Measurements from ENCODE around the gene RPL19. TPM values are rescaled to one million over a fixed set of nuclear protein-coding genes. Genes with fewer than 3 reads are reported as not detected.
A peak's percentile ranks its signal among the peaks of the same experiment; 100 is the strongest.
"Not testable (repeated sequence)": the region's sequence is repeated elsewhere in the genome, so short reads cannot be mapped to it uniquely, and the experiment has no call there.

Gene RPL19
- total RNA-seq (2014; rRNA removed; shearing (Covaris generic)) = 2,153 and 2,499 TPM in 2 replicates

DNA sequence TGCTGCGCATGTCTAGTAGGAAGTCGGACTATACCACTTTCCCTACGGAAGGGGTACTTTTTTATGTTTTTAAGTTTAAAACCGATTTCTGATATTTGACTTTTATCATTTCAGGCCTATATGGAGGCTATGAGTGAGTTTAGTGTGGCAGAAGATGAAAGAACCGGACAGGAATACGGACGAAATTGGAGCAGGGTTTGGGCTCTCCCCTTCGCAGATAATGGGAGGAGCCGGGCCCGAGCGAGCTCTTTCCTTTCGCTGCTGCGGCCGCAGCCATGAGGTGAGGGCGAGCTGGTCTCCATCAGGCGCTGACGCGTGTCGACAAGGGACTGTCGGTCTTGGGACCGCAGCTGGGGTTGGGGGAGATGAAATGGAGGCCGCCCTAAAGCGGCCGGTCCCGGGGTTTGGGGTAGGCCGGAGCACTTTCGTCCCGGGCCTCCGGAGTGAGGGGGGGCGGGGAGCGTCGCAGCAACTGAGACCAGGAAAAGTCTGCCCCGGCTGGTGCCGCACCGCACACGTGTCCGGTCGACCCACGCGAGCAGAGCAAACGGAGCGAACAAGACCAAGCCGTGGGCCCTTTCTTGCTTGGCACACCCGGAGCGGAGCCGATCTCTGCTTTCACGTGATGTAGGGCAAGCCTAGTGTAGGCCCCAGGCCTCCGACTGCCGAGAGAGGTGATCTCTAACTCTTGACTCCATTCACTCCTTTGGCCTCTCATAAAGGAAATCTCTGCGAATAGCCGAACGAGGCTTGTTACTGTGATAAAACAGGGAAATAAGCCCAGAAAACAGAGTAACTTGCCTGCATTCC lies at the start of gene RPL19:
TSS of gene RPL19 (plus strand) at position 214 of the 810 bp plus-strand sequence. CDS start at position 276, 62 bp downstream.
- peak; percentile 62 for DNase-seq (ENCODE audit: low read depth)

DNA sequence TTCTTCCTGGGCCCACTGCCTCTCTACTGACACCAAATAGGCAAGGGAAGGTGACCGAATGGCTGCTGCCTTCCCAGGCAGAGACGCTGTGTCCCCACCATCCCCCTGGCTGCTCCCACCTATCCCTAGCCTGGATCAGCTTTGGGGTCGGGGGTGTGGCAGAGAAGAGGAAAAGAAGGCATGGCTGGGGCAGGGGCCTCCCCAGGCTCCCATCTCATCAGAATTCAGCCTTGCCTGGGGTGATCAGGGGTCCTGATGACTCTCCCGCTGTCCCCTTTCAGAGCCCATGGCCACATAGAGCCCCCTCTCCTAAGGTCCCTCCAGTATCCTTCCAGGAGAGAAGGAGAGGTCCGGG lies 49.3 kb upstream of the RPL19 start:
- no peak for DNase-seq (ENCODE audit: low read depth)

DNA sequence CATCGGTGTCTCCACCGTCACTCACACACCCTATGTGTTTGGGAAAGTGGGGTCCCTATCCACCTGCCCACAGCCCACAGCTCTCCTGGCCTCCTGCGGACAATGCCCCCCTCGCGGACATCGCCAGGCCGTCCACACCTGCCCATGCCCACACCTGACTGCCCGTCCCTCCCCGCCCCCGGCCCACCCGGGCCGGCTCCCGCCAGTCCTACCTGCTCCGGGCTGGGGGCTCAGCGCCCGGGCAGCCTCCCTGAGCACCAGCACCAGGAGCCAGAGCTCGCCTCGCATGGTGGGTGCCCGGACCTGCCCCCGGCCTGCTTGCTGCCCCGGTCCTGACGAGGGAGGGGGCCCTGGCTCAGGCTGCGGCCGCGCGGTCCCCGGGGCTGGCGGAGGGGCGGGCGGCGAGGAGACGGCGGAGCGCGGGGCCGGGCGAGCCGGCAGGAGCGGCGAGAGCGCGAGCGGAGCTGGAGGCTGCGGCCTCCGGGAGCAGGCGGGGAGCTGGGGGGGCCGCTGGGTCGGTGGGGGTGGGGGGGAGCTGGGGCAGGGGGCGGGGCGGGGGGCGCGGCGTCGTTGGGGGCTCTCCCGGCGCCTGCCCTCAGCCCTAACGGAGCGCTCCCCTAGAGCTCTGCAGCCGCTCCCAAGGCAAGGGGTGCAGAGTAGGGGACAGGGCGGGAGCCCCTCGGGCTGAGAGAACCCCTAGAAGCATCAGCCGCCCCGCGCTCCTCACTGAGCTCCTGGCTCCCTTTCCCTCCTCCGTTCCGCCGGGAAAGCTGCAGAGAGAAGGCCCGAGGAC lies 48.7 kb upstream of the RPL19 start, which contains the start of gene PLXDC1:
TSS of gene PLXDC1 (minus strand) at position 488 of the 793 bp plus-strand sequence. CDS start at position 288, 200 bp downstream.
- DNase-seq (ENCODE audit: low read depth) = no peak

DNA sequence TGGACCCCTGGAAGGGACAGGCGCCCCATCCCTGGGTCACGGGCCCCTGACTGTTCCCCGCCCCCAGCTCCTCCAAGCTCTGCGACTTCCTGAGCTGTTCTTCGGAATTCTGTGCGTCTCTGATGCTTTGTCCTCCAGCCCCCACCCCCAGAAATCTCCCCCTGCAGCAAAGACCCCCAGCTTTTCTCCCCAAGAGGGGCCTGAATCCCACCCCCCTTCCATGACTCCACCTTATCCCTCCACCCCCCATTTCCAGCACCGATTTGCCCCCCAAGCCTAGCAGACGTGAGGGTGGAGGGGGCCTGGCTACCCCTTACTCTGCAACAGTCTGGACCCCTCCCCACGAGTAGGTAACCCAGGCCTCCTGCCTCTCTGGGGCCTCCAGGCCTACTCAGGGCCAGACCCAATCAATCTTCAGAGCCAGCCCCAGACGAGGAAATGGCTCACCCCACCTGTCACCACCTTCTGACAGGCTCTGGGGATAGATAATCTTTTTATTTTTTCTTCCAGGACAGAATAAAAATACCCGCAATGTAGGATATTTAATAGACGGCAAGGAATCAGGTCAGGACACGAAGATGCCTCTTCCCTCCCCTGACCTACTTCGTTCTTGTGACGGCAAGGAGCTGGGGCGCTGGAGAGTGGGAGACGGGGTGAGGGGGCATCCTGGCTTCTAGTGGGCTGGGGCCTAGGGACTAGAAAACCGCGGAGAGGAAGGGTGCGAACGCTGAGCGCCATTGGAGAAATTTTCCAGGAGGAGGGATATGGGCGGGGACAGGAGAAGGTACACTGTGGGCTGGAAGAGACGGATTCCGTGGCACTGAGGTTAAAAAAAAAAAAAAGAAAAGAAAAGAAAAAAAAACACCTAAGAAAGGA lies 47.9 kb upstream of the RPL19 start:
- peak; percentile 48 for DNase-seq (ENCODE audit: low read depth)

DNA sequence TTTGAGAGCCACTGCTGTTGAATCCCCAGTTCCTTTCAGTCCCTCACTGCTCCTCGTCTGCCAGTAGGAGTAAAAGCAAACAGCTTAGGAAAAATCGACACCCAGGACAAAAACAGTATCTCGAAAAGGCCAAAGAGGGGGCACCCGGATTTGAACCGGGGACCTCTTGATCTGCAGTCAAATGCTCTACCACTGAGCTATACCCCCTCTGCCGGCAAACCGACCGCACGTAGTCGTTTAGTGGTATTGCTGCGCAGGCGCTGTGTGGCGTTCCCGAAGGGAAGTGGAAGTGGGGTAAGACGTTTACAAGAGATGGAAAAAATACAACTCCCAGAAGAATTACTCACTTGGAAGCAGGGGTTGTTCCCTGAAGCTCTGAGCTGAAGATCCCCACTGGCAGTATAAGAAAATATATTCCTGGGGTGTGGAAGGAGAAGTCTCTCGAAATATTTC lies 46.5 kb upstream of the RPL19 start:
- DNase-seq (ENCODE audit: low read depth) = peak; percentile 79

DNA sequence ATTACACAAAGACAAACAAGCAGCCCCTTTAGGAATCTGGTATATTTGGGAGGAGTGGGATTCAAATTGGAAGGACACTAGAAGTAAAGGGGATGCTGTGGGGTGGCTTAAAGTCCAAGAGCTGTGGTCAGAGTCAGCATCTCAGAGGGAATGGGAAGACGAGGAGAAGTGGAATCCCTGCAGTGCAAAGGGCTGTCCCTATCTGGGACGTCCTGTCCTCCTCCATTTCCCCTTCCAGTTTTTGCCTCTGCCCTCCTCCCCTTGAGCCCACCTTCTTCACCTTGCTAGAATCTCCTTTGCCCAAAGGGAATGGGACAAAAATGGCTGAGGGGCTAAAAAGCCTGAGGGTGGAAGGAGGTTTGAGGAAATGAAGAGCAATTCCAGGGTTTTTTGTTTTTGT lies 44.4 kb upstream of the RPL19 start:
- no peak for DNase-seq (ENCODE audit: low read depth)

DNA sequence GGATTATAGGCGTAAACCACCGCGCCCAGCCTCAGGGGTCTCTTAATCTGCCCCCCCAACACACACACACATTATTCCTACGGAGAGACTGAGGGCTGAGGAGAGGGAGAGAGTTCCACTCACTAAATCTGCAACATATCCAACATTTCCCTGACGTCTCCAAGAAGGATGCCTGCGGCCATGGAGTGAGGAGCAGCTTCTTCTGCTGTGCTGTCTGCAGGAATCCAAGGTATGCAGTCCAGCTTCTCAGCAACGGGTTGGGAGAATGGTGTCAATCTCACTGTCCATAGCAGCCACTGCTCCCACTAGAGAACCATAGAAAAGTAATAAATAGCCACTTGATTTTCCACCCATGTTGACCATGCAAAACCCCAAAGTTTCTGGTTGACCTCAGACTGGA lies 43.6 kb upstream of the RPL19 start:
- DNase-seq (ENCODE audit: low read depth) = no peak

DNA sequence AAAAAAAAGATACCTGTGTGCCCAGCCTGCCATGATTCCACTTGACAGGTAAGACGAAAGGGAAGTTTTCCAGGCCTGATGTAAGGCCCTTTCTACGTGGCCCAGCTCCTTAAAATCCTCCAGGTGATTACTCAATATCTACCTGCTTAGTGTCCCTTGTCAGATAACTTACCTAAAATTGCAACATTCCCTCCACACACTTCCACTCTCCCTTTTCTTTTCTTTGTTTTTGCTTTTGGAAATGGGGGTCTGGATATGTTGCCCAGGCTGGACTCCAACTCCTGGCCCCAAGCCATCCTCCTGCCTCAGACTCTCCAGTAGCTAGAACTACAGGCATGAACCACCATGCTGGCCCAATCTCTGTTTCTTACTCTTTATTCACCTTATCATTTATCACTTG lies 41.5 kb upstream of the RPL19 start:
- DNase-seq (ENCODE audit: low read depth) = no peak

DNA sequence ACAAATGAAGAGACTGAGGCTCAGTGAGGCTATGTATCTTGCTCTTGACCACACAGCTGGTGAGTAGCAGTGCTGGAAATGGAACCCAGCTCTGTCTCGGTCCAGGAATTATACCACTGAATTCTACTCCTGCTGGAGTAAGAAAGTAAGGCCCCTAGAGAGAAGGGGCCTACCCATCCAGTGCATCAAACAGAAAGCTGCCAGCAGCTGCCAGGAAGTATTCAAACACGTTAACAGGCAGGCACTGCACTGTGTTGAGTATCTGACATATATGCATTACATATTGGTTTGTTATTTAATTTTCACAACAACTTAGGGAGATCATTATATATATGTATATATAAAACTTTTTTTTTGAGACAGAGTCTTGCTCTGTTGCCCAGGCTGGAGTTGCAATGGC lies 38.1 kb upstream of the RPL19 start:
- DNase-seq (ENCODE audit: low read depth) = no peak

DNA sequence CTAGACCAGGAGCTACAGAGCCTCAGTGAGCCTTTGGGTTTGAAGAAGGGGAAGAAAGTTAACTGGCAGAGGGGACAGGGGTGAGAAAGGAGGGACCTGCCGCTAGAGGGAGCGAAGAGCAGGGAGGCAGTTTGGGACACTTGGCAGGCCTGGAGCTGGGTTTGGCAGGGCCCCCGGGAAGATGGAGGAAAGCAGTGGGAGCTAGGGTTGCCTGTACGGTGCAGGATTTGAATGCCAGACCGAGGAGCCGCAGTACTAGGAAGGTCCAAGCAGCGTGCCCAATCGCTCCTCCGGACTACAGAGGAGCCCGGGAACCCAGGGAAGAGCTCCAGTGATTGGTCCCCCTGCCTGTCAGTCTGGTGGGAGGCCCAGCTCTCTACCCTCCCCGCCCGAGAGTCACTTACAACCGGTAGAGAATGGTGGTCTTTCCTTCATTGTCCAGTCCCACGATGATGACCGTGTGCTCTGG lies 35.4 kb upstream of the RPL19 start:
- peak; percentile 72 for DNase-seq (ENCODE audit: low read depth)

DNA sequence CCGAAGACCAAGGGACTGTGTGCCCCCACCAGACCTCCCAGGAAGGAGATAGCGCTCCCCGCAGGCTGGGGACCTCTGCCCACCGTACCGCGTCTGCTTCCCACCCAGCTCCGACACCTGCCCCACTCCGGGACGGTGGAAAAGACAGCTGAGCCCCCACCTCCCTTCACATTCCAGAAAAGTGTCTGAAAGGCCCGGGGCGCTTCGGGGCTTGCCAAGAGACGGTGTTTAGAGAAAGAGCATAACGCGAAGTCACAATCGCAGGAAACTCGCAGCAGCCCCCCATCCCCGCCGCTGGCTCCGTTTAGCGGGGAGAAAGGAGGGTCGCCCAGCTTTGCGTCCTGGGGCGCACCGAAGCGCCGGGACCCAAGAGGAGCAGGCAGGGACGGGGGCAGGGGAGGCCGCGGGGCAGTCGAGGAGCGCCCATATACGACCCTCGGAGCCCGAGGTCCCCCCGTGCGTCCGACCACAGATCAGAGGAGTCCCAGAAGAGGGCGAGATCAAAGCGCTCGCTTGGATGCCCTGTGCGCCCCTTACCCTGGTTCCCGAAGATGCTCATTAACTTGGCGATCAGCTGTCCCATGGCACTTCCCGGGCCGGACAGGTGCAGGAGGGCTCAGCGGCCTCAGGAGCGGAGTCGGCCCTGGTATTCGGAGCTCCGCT lies 34.8 kb upstream of the RPL19 start:
- no peak for DNase-seq (ENCODE audit: low read depth)

DNA sequence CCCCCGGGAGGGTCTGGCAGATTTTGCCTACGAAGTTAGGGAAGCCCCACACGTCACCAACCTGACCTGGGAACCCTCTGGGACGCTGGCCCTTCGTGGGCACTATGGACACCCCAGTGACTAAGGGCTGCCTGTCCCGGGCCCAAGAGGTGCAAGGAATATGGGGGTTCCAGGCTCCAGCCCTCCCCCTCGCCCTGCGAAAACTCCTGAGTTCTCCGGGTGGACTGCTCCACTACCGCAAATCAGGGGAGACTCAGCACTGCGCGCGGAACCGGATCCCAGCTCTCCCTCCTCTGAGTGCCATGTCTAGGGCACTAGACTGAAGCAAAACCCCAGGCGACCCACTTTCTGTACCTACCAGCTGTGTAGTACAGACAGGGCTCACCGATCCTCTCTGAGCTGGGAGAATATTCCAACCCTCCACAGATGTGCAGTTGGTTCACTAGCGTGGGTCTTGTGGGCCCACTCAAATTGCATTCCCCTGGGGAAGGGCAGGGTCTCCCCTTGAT lies 34.2 kb upstream of the RPL19 start, which contains the start of gene ARL5C:
TSS of gene ARL5C (minus strand) at position 321 of the 509 bp plus-strand sequence. CDS start 401 bp downstream, outside the sequence.
- DNase-seq (ENCODE audit: low read depth) = no peak

DNA sequence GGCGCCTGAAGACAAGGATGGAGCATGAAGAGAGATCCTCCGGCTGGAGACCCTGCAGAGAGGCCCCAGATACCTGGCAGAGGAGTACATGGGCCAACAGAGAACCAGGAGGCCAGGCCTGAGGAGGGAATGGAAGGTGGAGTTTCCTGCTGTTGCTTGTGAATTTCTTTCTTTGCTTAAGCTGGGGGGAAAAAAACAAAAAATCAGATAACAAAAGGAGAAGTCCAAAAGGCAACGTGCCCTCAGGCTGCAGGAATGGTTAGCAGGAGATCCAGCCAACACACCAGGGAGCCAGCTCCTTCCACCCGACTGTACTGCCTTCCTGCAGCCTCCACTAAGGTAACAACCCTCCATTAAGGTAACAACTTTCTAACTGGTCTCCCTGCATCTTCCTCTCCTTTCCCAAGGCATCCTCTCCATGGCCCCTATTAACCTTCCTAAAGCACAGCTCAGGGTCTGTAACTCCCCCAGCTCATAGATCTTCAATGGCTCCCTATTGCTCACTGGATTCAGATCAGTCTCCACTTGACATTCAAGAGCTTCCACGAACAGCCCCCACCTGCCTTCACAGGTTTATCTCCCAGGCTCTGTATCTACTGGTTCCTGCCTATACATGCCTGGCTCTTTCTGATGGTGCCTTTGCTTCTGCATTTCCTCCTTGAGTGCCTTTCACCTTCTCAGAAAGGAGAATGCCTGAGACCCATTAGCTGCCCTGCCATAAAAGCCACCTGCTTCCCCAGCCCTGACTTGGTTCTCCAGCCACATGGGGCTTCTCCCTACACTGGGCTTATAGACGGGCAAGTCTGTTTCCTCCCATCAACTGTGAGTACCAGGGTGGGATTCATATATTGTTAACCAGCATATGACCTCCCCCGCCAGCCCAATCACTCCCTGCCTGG lies 33.4 kb upstream of the RPL19 start:
- DNase-seq (ENCODE audit: low read depth) = no peak

DNA sequence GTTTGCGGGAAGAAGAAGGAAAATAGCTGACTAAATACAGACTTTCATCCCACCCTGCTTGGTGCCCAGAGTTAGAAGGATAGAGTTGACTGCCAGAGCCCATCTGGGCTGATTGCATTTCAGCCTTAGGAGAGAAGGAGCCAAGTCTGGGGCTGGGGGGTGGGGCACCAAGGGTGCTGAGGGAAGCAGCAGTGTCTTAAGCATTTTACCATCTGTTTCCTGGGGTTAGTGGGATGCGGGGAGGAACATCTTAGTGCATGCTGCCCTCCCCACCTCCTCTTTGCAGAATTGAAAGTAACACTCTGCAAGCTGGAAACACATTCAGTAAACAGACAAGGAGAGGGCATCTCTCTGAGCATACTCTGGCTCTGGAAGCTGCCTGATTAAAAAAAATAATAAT lies 32.6 kb upstream of the RPL19 start:
- no peak for DNase-seq (ENCODE audit: low read depth)

DNA sequence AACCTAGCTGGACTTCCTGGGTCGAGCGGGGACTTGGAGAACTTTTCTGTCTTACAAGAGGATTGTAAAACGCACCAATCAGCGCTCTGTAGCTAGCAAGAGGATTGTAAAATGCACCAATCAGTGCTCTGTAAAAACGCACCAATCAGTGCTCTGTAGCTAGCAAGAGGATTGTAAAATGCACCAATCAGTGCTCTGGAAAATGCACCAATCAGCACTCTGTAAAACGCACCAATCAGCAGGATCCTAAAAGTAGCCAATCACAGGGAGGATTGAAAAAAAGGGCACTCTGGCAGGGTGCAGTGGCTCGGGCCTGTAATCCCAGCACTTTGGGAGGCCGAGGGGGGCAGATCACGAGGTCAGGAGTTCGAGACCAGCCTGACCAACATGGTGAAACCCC lies 31.6 kb upstream of the RPL19 start:
- DNase-seq (ENCODE audit: low read depth) = not testable (repeated sequence)

DNA sequence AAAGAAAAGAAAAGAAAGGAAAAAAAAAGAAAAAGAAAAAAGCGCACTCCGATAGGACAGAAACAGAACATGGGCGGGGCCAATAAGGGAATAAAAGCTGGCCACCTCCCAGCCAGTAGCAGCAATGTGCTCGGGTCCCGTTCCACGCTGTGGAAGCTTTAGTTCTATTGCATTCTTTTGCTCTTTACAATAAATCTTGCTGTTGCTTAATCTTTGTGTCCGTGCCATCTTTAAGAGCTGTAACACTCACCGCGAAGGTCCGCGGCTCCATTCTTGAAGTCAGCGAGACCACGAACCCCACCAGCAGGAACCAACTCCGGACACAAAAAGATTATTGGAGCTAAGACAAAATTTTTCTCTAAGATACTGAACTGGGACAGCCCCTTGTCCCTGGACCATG lies 31.0 kb upstream of the RPL19 start:
- DNase-seq (ENCODE audit: low read depth) = no peak

DNA sequence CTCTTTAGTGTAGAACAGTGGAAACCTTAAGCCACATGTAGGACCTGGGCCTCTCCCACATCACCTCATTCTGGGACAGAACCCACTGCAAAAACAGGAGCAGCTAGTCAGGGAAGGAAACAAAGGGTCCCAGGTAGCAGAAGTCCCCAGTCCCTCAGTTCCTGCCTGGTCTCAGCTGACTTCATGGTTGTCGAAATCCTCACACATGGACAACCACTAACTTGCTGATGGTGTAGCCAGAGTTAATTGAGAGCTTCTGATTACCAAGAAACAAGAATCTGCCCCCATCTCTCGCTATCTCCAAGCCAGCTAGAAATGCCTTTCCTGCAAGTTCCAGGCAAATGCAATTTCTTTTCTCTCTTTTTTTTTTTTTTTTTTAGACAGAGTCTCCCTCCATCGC lies 30.6 kb upstream of the RPL19 start:
- no peak for DNase-seq (ENCODE audit: low read depth)

DNA sequence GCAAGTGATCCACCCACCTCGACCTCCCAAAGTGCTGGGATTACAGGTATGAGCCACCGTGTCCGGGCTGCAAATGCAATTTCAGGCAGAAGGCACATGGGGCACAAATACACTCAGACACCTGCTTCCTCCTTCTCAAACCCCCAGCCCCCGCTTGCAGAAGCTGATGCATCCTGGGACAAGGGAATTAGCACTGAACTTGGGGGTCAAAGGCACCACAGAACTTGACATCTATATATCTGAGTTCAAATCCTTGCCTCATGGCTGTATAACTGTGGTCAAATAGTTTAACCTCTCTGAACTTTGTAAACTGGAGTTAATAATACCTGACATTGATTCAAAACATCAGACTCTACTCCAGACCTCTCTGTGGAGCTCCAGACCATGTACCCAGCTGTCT lies 30.0 kb upstream of the RPL19 start:
- no peak for DNase-seq (ENCODE audit: low read depth)

DNA sequence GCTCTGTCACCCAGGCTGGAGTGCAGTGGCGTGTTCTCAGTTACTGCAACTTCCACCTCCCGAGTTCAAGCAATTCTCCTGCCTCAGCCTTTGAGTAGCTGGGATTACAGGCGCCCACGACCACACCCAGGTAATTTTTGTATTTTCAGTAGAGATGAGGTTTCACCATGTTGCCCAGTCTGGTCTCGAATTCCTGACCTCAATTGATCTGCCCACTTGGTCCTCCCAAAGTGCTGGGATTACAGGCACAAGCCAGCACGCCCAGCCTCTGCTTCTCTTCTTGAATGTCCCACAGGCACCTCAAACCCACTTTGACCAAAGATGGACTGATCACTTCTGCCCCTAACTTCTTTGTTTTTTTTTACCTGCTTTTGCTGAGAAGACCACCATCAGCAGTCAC lies 29.5 kb upstream of the RPL19 start:
- no peak for DNase-seq (ENCODE audit: low read depth)

DNA sequence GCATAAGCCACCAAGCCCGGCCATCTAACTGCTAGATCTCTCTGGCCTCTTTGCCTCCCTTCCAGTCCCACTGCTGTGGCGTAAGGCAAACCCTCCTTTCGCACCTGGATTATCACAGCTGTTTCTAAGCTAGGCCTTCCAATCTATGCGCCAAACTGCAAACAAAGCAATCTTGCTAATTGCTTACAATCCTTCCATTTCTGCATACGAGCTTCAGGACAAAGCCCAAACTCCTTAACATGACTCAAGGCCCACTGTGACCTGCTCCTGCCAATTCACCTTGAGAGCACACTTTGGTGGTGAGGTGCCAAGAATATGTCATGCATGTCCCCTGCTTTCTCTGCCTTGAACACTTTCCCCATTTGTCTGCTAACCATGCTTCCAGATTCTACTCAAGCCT lies 28.1 kb upstream of the RPL19 start:
- no peak for DNase-seq (ENCODE audit: low read depth)
